OCI-LY3 (cell line): ENCODE results near the gene TMEM132A.

Source experiments
- H2AFZ ChIP-seq: fragments of 200-600, 300-600 bp; shearing (Covaris generic); 2 replicates; pipeline ENCODE4 v1.6.0; 2014; ENCODE audit warnings: antibody characterized with exemption, low read depth, low read length
- H3K27ac ChIP-seq: fragments of 200-600, 300-600 bp; sonication (generic); 2 replicates; pipeline ENCODE4 v1.5.1; 2014; ENCODE audit warnings: mild to moderate bottlenecking, low read length, moderate library complexity, mixed read lengths
- H3K27me3 ChIP-seq: fragments of 200-600, 300-600 bp; sonication (generic); 2 replicates; pipeline ENCODE4 v1.6.1; 2014; ENCODE audit warnings: low read depth, low read length, mixed read lengths
- H3K36me3 ChIP-seq: fragments of 200-600, 300-600 bp; sonication (generic); replicated peaks from 2 replicates; pipeline ENCODE3; 2014; ENCODE audit warnings: low read depth, low read length, mixed read lengths
- H3K4me1 ChIP-seq: fragments of 300-600, 200-600 bp; sonication (generic); 2 replicates; pipeline ENCODE4 v1.6.1; 2014; ENCODE audit warnings: low read length, mixed read lengths
- H3K4me2 ChIP-seq: fragments of 200-600, 300-600 bp; sonication (generic); 2 replicates; pipeline ENCODE4 v1.6.1; 2014; ENCODE audit warnings: low read length, mixed read lengths
- H3K4me3 ChIP-seq: fragments of 300-600, 200-600 bp; sonication (generic); 2 replicates; pipeline ENCODE4 v1.5.1; 2014; ENCODE audit warnings: antibody characterized with exemption, mild to moderate bottlenecking, low read length, moderate library complexity
- H3K79me2 ChIP-seq: fragments of 300-600, 200-600 bp; shearing (Covaris generic); 2 replicates; pipeline ENCODE4 v1.6.1; 2014; ENCODE audit warnings: mild to moderate bottlenecking, low read length, mixed read lengths
- H3K9ac ChIP-seq: fragments of 300-600, 200-600 bp; shearing (Covaris generic); 2 replicates; pipeline ENCODE4 v1.6.0; 2014; ENCODE audit warnings: mild to moderate bottlenecking, low read length, moderate library complexity
- H3K9me3 ChIP-seq: fragments of 200-600, 300-600 bp; shearing (Covaris generic); 2 replicates; pipeline ENCODE4 v1.6.1; 2014; ENCODE audit warnings: low read length, mixed read lengths; ENCODE audit not compliant: insufficient read depth
- H4K20me1 ChIP-seq: fragments of 200-600, 300-600 bp; sonication (generic); 2 replicates; pipeline ENCODE4 v1.6.1; 2016; ENCODE audit warnings: low read length, mixed read lengths; ENCODE audit not compliant: insufficient read depth
- EZH2phosphoT487 ChIP-seq: fragments of 200-600 bp; shearing (Covaris generic); IDR thresholded peaks from 2 replicates; pipeline ENCODE4 v1.6.1; 2018; ENCODE audit warnings: antibody characterized with exemption, mixed run types, low read depth
- TF ChIP-seq, protein P1 (sequence below): fragments of 200-600, 300-600 bp; sonication (generic); IDR thresholded peaks from 2 replicates; pipeline ENCODE4 v1.5.1; 2014; ENCODE audit warnings: antibody characterized with exemption, low read length, low read depth

The TMEM132A gene, protein sequence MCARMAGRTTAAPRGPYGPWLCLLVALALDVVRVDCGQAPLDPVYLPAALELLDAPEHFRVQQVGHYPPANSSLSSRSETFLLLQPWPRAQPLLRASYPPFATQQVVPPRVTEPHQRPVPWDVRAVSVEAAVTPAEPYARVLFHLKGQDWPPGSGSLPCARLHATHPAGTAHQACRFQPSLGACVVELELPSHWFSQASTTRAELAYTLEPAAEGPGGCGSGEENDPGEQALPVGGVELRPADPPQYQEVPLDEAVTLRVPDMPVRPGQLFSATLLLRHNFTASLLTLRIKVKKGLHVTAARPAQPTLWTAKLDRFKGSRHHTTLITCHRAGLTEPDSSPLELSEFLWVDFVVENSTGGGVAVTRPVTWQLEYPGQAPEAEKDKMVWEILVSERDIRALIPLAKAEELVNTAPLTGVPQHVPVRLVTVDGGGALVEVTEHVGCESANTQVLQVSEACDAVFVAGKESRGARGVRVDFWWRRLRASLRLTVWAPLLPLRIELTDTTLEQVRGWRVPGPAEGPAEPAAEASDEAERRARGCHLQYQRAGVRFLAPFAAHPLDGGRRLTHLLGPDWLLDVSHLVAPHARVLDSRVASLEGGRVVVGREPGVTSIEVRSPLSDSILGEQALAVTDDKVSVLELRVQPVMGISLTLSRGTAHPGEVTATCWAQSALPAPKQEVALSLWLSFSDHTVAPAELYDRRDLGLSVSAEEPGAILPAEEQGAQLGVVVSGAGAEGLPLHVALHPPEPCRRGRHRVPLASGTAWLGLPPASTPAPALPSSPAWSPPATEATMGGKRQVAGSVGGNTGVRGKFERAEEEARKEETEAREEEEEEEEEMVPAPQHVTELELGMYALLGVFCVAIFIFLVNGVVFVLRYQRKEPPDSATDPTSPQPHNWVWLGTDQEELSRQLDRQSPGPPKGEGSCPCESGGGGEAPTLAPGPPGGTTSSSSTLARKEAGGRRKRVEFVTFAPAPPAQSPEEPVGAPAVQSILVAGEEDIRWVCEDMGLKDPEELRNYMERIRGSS

DNA sequence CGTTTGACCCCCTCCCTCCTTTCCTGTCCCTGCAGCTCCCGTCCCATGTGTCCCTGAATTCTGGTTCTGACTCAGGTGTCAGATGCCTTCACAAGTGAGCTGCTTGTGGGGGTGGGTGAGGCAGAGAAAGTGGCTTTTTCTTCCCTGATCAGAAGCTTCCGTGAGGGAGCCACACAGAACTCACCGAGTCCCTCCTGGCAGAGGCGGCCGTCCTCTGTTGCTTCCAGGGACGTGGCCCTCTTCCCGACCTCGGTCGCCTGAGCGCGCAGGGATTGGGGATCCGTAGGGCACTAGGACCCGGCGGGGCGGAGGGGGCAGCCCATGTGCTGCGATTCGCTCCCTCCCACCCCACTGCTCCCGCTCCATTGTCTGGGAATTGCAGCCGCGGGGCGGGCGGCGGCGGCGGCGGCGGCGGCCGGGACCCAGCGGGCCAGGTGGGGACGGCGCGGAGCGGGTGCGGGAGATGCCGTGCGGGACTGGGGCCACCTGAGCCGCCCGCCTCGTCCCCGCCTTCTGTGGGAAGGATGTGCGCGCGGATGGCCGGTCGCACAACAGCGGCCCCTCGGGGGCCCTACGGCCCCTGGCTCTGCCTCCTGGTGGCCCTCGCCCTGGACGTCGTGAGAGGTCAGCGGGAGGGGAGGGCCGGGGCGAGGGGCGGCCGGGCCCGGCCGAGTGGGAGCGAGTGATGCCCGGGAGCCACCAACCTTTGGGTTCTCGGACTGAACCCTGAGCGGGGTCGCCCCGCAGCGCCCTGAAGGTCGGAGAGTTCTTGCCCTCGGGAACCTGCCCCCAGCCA is at the start of gene TMEM132A:
TMEM132A (plus strand) TSS at position 351 of the 796 bp plus-strand sequence; CDS start at position 525, 174 bp downstream.
- H3K4me2 ChIP-seq, result peak within 1 kb of the TSS; percentile 95
- peaks cover 35% of the 10 kb centered on the region for H3K36me3 ChIP-seq
- H2AFZ ChIP-seq, result no peak within 1 kb of the TSS; the same call in 1 of the 2 replicates
- H3K27ac ChIP-seq, result no peak within 1 kb of the TSS
- peak within 1 kb of the TSS; percentile 68 for H3K9ac ChIP-seq
- peaks cover 7% of the 10 kb centered on the region for H3K79me2 ChIP-seq
- TF ChIP-seq, protein P1, sequence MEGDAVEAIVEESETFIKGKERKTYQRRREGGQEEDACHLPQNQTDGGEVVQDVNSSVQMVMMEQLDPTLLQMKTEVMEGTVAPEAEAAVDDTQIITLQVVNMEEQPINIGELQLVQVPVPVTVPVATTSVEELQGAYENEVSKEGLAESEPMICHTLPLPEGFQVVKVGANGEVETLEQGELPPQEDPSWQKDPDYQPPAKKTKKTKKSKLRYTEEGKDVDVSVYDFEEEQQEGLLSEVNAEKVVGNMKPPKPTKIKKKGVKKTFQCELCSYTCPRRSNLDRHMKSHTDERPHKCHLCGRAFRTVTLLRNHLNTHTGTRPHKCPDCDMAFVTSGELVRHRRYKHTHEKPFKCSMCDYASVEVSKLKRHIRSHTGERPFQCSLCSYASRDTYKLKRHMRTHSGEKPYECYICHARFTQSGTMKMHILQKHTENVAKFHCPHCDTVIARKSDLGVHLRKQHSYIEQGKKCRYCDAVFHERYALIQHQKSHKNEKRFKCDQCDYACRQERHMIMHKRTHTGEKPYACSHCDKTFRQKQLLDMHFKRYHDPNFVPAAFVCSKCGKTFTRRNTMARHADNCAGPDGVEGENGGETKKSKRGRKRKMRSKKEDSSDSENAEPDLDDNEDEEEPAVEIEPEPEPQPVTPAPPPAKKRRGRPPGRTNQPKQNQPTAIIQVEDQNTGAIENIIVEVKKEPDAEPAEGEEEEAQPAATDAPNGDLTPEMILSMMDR, result no peak
- no peak for TF ChIP-seq EZH2phosphoT487
- peaks cover 34% of the 10 kb centered on the region for H3K4me1 ChIP-seq
- no peaks in the 10 kb centered on the region for H3K9me3 ChIP-seq
- H3K27me3 ChIP-seq, result no peaks in the 10 kb centered on the region
- H4K20me1 ChIP-seq, result peaks cover 8% of the 10 kb centered on the region
- H3K4me3 ChIP-seq, result peak within 1 kb of the TSS; percentile 81

DNA sequence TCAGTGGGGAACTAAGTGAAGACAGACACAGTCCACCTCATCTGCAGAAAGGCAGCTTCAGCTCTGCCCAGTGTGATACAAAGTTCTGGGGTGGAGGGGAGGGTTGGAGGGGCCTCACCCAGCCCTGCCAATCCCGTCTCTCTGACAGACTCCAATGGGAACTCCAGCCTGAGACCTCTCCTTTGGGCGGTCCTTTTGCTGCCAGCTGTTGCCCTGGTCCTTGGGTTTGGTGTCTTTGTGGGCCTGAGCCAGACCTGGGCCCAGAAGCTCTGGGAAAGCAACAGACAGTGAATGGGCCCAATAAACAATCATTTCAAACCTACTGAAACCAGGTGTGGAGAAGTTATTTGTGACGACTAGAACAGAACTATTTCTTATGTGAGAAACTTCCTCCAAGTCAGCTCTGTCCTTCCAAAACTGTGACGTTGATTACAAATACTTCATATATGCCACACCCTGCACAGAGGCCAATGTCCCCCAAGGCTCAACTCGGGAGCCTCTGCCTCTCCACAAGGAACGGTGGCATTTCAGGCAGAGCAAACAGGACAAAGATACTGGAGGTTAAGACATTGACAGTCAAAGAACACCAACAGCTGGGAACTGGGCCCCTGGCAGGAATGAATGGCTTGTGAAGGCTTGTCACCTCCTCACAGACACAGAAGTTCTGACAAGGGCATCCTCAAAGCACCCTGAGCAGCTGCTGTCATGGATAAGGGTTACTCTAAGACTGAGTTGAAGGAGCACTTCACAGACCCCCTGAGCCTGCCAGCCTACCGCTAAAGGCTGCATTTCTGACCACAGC is 48.7 kb upstream of the TMEM132A start:
- Histone ChIP-seq H3K4me1 (no peaks in the 10 kb centered on the region), H3K9me3 (no peaks in the 10 kb centered on the region), H3K4me2 (no peak overlapping the region), H3K27me3 (no peaks in the 10 kb centered on the region), H3K4me3 (no peak overlapping the region), H3K36me3 (peaks cover 17% of the 10 kb centered on the region), H3K27ac (no peak overlapping the region), H4K20me1 (no peaks in the 10 kb centered on the region), H3K79me2 (no peaks in the 10 kb centered on the region), H2AFZ (no peak overlapping the region), H3K9ac (no peak overlapping the region)
- TF ChIP-seq, protein P1, result no peak
- TF ChIP-seq EZH2phosphoT487, result no peak

DNA sequence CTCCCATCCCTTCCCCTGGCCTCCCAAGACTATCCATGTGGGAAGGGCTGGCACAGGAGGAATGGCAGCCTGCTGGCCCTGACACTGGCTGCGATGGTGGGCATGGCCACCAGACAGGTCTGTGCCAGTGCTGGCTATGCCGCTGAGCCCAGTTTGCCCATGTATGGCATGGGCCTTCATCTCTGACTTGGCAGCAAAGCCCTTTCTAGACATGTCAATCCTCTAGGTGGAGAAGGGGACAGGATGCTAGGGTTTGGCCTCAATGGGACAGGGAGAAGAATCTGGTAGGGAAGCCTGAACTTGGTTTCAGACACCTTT is 48.1 kb upstream of the TMEM132A start:
- Histone ChIP-seq H3K9me3 (no peaks in the 10 kb centered on the region), H3K79me2 (no peaks in the 10 kb centered on the region), H2AFZ (no peak overlapping the region), H3K4me2 (no peak overlapping the region), H3K9ac (no peak overlapping the region), H3K4me1 (no peaks in the 10 kb centered on the region), H4K20me1 (no peaks in the 10 kb centered on the region), H3K27ac (no peak overlapping the region), H3K27me3 (no peaks in the 10 kb centered on the region), H3K36me3 (peaks cover 21% of the 10 kb centered on the region), H3K4me3 (no peak overlapping the region)
- TF ChIP-seq, protein P1, result no peak
- TF ChIP-seq EZH2phosphoT487, result no peak
